ENCODE measurements around the gene CMPK1.
A peak's percentile ranks its signal among the peaks of the same experiment; 100 is the strongest.

The CMPK1 gene

DNA sequence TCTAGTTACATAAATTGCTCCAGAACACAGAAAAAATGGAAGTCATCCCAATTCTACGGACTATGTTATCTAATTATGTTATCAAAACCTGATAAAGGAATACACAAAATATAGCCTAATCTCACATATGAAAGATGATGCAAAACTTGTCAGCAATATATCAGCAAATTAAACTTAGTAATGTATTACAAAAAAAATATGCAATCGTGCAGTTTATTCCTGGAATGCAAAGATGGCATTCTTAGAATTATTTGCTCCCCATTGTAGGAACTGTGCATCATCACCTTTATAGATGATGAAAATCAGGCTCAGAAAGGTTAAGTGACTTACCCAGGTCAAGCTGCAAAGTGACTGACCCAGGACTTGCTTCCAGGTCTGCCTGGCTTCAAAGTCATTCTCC lies 90.3 kb downstream of the CMPK1 start:
- no peak overlapping the region for H3K27ac Mint-ChIP-seq
- H3K27me3 Mint-ChIP-seq (ENCODE audit: low read depth), result peaks cover 62% of the 10 kb centered on the region
- no peaks in the 10 kb centered on the region for H3K9me3 Mint-ChIP-seq
- peaks cover 3% of the 10 kb centered on the region for H3K36me3 Mint-ChIP-seq (ENCODE audit: low read depth)
- H3K4me3 Mint-ChIP-seq, result no peak overlapping the region
- H3K4me1 Mint-ChIP-seq, result no peaks in the 10 kb centered on the region
- TF ChIP-seq CTCF (IDR thresholded peaks at IDR 0.05; ENCODE audit: unreplicated experiment in 3 of 3), result no peak

DNA sequence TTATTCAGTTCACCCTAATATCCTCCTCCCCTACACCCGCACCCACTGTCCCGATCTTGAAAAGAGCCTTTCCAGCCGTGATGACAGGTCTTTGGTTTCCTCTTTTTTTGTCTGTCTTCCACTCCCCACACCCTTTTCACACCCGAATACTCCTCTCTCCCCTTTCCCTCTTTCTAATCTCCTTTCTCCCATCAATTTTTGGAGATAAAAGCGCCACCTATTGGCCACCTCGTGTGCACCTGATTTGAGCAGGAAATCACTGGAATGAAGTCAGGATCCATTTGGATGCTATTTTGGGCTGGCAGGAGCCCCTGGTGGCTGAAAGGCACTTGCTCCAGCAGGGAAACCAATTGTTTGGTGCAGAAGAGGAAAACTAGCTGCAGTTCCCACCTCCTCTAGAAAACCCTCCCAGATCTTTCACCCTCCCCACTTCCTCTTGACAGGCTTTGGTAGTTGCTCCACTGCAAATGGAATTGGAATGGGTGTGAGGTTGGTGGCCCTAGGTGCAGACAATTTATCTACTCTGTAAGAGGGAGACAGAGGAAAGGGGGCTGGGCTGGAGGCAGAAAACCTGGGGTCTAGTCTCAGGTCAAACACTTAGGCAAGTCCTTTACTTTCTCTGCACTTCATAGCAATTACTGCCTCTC lies 90.9 kb downstream of the CMPK1 start:
- Mint-ChIP-seq H3K27ac (no peak overlapping the region), H3K4me3 (no peak overlapping the region), H3K27me3 (ENCODE audit: low read depth) (peaks cover 62% of the 10 kb centered on the region), H3K36me3 (ENCODE audit: low read depth) (no peaks in the 10 kb centered on the region), H3K4me1 (no peaks in the 10 kb centered on the region), H3K9me3 (no peaks in the 10 kb centered on the region)
- peak; percentile 72 to 88 (median 78) for TF ChIP-seq CTCF (IDR thresholded peaks at IDR 0.05; ENCODE audit: unreplicated experiment in 3 of 3)
